ENCODE data around the gene GLTP. TPM values are rescaled to one million over a fixed set of nuclear protein-coding genes. Genes with fewer than 3 reads are reported as not detected.
A peak's percentile ranks its signal among the peaks of the same experiment; 100 is the strongest.

GLTP gene
- total RNA-seq, 1 experiment from 2014 or later, result 15.5 TPM

DNA sequence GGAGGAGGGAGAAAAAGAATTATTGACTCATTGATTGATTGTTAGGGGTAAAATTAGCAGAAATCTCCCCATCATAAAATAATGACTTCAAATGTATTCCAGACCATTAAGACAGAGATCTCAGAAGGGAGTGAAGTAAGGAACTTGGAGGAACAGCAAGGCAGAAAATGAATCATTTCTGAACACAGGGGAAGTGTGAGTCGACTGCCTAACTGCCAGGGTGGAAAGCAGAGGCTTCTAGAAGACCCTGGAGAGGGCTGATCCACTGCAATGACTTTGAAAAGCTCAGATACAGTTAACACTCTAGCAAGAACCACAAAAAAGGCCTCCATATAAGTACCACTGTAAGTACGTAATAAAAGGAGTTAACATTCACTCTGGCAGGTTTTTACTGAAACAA, 9.7 kb downstream of the GLTP start:
- Histone ChIP-seq H3K14ac (ENCODE audit: insufficient read depth, low read length) (no peak overlapping the region), H3K4me2 (ENCODE audit: insufficient read depth, insufficient read length, low read length) (no peak overlapping the region), H3K27me3 (ENCODE audit: insufficient read depth, low read length) (no peaks in the 10 kb centered on the region), H2BK120ac (ENCODE audit: low read depth, low read length, poor library complexity, severe bottlenecking) (no peak overlapping the region), H2BK15ac (ENCODE audit: low read depth, low read length) (no peak overlapping the region), H3K4me1 (ENCODE audit: insufficient read depth, low read length) (no peaks in the 10 kb centered on the region), H2BK5ac (ENCODE audit: insufficient read length, low read length) (no peak overlapping the region), H2BK20ac (ENCODE audit: low read depth, low read length, poor library complexity, severe bottlenecking) (no peak overlapping the region), H3K27ac (ENCODE audit: insufficient read length, low read depth, low read length) (no peak overlapping the region), H4K20me1 (ENCODE audit: control insufficient read depth, insufficient read depth, insufficient read length) (no peaks in the 10 kb centered on the region), H3K9me3 (ENCODE audit: control insufficient read depth, low read depth, low read length) (no peaks in the 10 kb centered on the region), H4K5ac (ENCODE audit: insufficient read length, low read depth, low read length) (no peak overlapping the region), H3T11ph (ENCODE audit: low read length) (no peak overlapping the region), H3K79me1 (ENCODE audit: insufficient read depth, low read depth, low read length, poor library complexity, severe bottlenecking) (peaks cover 2% of the 10 kb centered on the region), H3K56ac (ENCODE audit: insufficient read length, low read depth, low read length) (no peak overlapping the region), H3K9ac (ENCODE audit: extremely low read depth, insufficient read length, low read length) (no peak overlapping the region), H3K4ac (ENCODE audit: low read depth, low read length) (no peak overlapping the region), H4K8ac (replicated peaks; ENCODE audit: insufficient read length, low read depth, low read length) (no peak overlapping the region), H3K23me2 (ENCODE audit: insufficient read length, low read depth, low read length, poor library complexity, severe bottlenecking) (no peaks in the 10 kb centered on the region), H3K23ac (ENCODE audit: insufficient read length, low read depth, low read length) (no peak overlapping the region), H3K79me2 (ENCODE audit: insufficient read depth, low read length) (no peaks in the 10 kb centered on the region; the same call in 1 of the 2 replicates), H3K18ac (ENCODE audit: insufficient read length, low read depth, low read length) (no peak overlapping the region), H2BK12ac (ENCODE audit: insufficient read length, low read depth, low read length) (no peak overlapping the region), H2AK5ac (ENCODE audit: insufficient read length, low read length) (no peak overlapping the region), H4K91ac (ENCODE audit: insufficient read length, low read depth, low read length) (no peak overlapping the region), H2AFZ (ENCODE audit: low read length) (no peak overlapping the region)
- no peak for DNase-seq
- TF ChIP-seq, protein P1, sequence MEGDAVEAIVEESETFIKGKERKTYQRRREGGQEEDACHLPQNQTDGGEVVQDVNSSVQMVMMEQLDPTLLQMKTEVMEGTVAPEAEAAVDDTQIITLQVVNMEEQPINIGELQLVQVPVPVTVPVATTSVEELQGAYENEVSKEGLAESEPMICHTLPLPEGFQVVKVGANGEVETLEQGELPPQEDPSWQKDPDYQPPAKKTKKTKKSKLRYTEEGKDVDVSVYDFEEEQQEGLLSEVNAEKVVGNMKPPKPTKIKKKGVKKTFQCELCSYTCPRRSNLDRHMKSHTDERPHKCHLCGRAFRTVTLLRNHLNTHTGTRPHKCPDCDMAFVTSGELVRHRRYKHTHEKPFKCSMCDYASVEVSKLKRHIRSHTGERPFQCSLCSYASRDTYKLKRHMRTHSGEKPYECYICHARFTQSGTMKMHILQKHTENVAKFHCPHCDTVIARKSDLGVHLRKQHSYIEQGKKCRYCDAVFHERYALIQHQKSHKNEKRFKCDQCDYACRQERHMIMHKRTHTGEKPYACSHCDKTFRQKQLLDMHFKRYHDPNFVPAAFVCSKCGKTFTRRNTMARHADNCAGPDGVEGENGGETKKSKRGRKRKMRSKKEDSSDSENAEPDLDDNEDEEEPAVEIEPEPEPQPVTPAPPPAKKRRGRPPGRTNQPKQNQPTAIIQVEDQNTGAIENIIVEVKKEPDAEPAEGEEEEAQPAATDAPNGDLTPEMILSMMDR (conservative IDR thresholded peaks at IDR 0.05), result no peak
- no peaks in the 10 kb centered on the region for H3K9me3 Mint-ChIP-seq
- WGBS (ENCODE audit: extremely low coverage, insufficient read length, low lambda C conversion rate), result no CpG with 5 or more reads among the region's 2 CpGs
- peaks cover 5 to 6% of the 10 kb centered on the region in 2 experiments; a peak in 1 of 4 replicates for H3K4me1 Mint-ChIP-seq
- peaks cover 0 to 1% (median 0%) of the 10 kb centered on the region in 3 experiments; a peak in 2 of 7 replicates for H3K36me3 Mint-ChIP-seq (ENCODE audit: insufficient read depth in 1 of 3, low read depth in 3 of 3)
- no peaks in the 10 kb centered on the region for H3K27me3 Mint-ChIP-seq (ENCODE audit: low read depth)
- H3K4me3 Mint-ChIP-seq, result no peak overlapping the region
- H3K27ac Mint-ChIP-seq, result peak overlapping the region in 2 of 3 experiments; percentile 42 to 52; a peak in 2 of 7 replicates

Measured in H9 (cell line).